ENCODE data around the gene ZNF543.

DNA sequence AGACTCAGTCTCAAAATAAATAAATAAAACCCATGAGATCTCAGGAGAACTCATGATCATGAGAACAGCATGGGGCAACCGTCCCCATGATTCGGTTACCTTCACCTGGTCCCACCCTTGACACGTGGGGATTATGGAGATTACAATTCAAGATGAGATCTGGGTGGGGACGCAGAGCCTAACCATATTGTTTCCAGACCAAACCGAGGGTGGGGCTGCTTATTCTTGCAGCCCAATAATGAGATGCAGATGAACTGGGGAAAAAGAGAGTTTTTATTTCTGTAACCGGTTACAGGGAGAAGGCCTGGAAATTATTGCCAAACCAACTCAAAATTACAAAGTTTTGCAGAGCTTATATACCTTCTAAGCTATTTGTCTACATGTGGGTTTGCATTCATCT, 55.9 kb downstream of the ZNF543 start:
- TF ChIP-seq, protein P1, sequence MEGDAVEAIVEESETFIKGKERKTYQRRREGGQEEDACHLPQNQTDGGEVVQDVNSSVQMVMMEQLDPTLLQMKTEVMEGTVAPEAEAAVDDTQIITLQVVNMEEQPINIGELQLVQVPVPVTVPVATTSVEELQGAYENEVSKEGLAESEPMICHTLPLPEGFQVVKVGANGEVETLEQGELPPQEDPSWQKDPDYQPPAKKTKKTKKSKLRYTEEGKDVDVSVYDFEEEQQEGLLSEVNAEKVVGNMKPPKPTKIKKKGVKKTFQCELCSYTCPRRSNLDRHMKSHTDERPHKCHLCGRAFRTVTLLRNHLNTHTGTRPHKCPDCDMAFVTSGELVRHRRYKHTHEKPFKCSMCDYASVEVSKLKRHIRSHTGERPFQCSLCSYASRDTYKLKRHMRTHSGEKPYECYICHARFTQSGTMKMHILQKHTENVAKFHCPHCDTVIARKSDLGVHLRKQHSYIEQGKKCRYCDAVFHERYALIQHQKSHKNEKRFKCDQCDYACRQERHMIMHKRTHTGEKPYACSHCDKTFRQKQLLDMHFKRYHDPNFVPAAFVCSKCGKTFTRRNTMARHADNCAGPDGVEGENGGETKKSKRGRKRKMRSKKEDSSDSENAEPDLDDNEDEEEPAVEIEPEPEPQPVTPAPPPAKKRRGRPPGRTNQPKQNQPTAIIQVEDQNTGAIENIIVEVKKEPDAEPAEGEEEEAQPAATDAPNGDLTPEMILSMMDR (IDR thresholded peaks at IDR 0.05), result no peak
- no peak for TF ChIP-seq POLR2A (IDR thresholded peaks at IDR 0.05)
